Hematopoietic multipotent progenitor cell (in vitro differentiated cells): ENCODE data around the gene GIPC1. TPM values are rescaled to one million over a fixed set of nuclear protein-coding genes. Genes with fewer than 3 reads are reported as not detected.
"Not testable (repeated sequence)": the region's sequence is repeated elsewhere in the genome, so short reads cannot be mapped to it uniquely, and the experiment has no call there.

Source experiments
- DNase-seq, 3 donors: peaks; one replicate each; pipeline ENCODE4 v3.0.0-alpha.2; 2011 to 2015; ENCODE audit warnings: low read depth in 2 of 3, low spot score in 2 of 3
- total RNA-seq: library from RNA; depleted of rRNA; stranded (reverse); fragments of >200 nt; gene quantifications from one replicate; pipeline ENCODE4 v1.2.3, GENCODE V29; 2012

GIPC1 gene
- total RNA-seq, 1 donor = 35.0 TPM

- peak in 2 of 3 donors; percentile 49 to 52 for DNase-seq
These were observed 22.0 kb upstream of the GIPC1 start, which contains the start of gene DNAJB1 for GRCh38 chr19:14517840-14518505. Gene DNAJB1, minus strand, starts transcription at chr19:14518397. Its CDS starts 48 bp downstream, at chr19:14518349.

GRCh38 chr19:14517446-14517839, 21.5 kb upstream of the GIPC1 start:
- DNase-seq = no peak

- no peak for DNase-seq
These were observed 21.0 kb upstream of the GIPC1 start for GRCh38 chr19:14516746-14517438.

GRCh38 chr19:14516048-14516534, 20.2 kb upstream of the GIPC1 start:
- no peak for DNase-seq

GRCh38 chr19:14515501-14516047, 19.6 kb upstream of the GIPC1 start:
- DNase-seq = no peak

GRCh38 chr19:14514215-14514863, 18.4 kb upstream of the GIPC1 start:
- DNase-seq = no peak

- no peak for DNase-seq
These were observed 16.6 kb upstream of the GIPC1 start for GRCh38 chr19:14512406-14512961.

GRCh38 chr19:14511229-14511593, 15.3 kb upstream of the GIPC1 start:
- DNase-seq = no peak

GRCh38 chr19:14510311-14511228, 14.6 kb upstream of the GIPC1 start:
- DNase-seq = no peak

- DNase-seq = no peak
These were observed 12.0 kb upstream of the GIPC1 start for GRCh38 chr19:14507704-14508542.

GRCh38 chr19:14505488-14506239, 9.7 kb upstream of the GIPC1 start:
- DNase-seq = peak; percentile 49 to 85 (median 75)

GRCh38 chr19:14504575-14504974, 8.6 kb upstream of the GIPC1 start:
- DNase-seq = not testable (repeated sequence)

- DNase-seq = no peak
These were observed 7.4 kb upstream of the GIPC1 start for GRCh38 chr19:14503285-14503684.

GRCh38 chr19:14502334-14503092, 6.6 kb upstream of the GIPC1 start:
- DNase-seq = no peak

GRCh38 chr19:14497228-14497921, 1.4 kb upstream of the GIPC1 start:
- DNase-seq = no peak

GRCh38 chr19:14496834-14497227, 904 bp upstream of the GIPC1 start:
- no peak for DNase-seq

- DNase-seq = no peak
These were observed 277 bp downstream of the GIPC1 start for GRCh38 chr19:14495672-14496028.
